GM21825 (cell line): ENCODE measurements around the gene CDK11A.
A peak's percentile ranks its signal among the peaks of the same experiment; 100 is the strongest.
"Not testable (repeated sequence)": the region's sequence is repeated elsewhere in the genome, so short reads cannot be mapped to it uniquely, and the experiment has no call there.

ENCODE experiments used
- ATAC-seq: cut with Tn5 transposase; IDR thresholded peaks from one replicate; pipeline ENCODE4 v1.9.1; 2021; ENCODE audit warnings: mild to moderate bottlenecking, moderate library complexity; ENCODE audit not compliant: unreplicated experiment

The CDK11A gene

GRCh38 chr1:1754051-1754815, 30.1 kb upstream of the CDK11A start:
- no peak for ATAC-seq

DNA sequence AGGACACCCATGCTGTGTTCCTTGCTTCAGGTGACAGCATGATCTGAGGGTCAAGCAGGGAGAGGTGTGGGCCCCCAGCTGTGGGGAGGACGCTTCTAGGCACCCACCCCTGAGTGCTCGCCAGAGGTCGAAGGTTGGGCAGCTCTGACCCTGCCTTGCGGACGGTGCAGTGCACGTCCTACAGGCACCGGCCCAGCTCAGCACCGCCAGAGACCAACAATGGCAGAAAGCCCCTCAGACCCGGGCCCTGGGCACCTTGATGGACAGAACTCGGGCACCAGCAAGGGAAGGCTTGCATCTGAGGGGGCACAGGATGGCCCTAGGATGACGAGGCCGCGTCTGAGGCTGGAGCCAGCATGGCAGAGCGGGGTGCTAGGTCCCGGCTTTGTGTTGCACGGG, 29.4 kb upstream of the CDK11A start:
- ATAC-seq = no peak

DNA sequence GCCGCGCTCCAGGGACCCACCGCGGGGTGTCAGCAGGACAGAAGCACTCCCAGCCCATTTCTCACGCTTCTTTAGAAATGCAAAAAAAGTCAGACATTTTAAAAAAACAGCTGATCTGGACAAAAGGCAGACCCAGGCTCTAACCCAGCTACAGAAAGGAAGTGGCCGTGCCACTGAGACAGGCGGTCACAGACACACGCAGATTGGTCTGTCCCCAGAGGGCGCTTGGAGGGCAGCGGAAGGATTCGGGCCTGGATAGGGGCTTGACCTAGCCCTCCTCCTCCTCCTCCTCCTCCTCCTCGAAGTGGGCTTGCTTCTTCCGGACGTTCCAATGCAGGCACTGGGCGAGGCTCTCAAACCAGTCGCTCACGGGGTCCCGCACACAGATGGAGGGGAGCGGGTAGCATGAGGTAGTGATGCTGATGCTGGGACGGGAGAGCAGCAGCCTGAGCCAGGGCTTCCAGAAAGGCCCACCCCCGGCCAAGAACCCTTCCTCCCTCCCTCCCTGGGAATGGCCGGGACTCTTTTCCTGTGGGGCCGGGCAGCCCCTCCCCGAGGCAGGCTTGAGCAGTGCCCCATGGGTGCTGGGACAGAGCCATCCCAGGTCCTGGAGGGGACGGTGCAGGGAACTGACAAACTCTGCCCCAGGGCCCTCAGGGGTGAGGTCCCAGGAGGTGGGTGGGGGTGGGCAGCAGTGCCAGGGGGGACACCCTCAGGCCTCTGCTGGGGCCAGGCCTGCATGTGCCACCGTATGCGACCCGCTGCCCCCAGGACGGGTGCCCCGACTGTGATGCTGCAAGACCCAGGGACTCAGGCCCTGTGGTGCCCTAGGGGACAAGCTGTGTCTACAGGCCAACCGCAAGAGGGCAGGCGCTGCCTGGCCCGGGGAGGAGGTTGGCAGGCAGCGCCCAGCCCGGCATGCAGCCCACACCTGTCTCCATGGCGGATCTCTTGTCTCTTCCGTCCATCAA, 28.8 kb upstream of the CDK11A start:
- ATAC-seq = no peak

DNA sequence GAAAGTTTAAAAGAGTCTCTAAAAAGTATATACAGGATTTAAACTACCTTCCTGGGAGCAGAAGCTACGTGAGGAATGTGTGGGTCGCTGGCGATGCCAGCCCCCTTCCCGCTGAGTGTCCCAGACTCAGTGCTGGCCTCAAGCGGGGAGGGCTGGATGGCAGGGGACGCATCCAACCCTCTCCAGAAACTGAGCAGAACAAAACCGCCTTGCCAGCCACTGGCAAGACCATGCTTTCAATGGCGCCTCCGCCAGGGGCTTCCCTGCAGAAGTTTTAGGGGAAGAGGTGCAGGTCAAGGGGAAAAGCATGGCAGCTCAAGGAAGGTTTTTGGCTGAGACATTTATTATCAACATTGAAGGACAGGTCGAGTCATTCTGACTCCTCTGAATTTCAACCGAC, 28.0 kb upstream of the CDK11A start:
- no peak for ATAC-seq

GRCh38 chr1:1749941-1750340, 25.8 kb upstream of the CDK11A start:
- not testable (repeated sequence) for ATAC-seq

DNA sequence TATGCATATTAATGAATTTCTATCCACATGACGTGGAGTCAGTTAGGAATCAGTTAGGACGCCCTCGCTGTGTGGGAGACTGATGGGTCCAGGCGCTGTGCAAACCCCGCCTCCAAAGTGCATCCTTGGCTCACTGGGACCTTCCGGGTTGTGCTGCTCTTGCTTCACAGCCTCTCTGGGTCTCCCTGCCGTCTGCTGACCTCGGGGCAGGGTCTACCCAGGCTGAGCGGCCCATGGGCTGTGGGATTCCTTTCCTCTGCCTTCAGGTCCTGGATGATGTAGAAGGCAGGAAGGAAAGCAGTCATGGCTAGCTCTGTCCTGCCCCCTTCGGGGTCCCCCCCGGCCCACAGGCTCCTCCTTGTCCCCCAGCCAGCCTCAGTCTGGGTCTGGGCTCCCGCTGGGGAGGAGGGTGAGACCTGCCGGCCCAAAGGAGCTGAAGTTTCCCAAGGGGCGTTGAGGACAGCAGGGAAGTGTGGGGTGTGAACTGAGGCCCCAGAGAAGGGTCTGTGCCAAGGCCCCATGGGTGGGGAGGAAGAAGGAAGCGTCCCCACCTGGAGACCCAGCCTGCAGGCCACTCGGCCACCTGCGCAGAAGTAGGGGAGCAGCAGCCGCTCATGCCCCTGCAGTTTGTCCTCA, 24.6 kb upstream of the CDK11A start:
- no peak for ATAC-seq

GRCh38 chr1:1746566-1746909, 22.4 kb upstream of the CDK11A start:
- ATAC-seq = peak; percentile 80

GRCh38 chr1:1745651-1746565, 21.8 kb upstream of the CDK11A start:
- peak; percentile 52 for ATAC-seq

DNA sequence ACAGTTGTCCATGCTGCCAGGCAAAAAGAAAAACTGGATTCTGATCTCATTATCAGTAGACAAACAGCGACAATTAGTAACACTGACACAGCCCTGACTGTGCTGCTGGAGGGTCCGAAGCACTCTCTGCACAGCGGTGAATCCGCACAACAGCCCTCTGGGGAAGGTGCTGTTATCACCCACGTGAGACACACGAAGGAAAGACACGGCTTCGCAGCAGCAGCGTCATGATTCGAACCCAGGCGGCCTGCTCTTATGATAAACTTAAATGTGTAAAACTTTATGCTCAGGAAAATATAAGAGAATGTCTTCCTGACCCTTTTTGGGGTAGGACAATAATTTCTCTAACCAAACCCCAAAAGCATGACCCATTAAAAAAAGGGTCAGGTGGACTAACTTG, 18.4 kb upstream of the CDK11A start:
- ATAC-seq = not testable (repeated sequence)

GRCh38 chr1:1741013-1741412, 16.9 kb upstream of the CDK11A start:
- not testable (repeated sequence) for ATAC-seq

DNA sequence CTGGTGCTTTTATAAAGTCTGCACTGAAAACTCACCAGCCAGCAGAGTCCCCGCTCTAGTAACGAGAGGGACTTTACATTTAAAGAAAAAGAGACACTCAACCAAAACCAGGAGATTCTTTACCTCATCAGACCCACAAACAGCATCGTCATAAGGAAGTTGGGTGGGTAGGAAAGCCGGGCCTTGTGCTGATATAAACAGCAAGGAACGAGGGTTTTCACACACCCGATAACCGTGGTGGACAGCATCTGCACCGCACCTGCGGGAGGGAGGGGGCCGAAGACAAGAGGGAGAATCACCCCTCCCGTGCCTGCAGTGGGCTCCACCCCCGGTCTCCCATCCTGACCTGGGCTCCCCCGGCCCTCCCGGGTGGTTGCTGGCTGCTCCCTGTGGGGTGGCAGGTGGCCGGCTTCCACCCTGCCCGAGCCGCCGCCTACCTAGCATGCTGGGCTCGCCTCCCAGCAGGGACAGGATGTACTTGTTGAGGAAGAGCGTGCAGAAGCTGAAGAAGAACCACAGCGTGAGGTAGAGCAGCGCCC, 14.7 kb upstream of the CDK11A start:
- not testable (repeated sequence) for ATAC-seq

DNA sequence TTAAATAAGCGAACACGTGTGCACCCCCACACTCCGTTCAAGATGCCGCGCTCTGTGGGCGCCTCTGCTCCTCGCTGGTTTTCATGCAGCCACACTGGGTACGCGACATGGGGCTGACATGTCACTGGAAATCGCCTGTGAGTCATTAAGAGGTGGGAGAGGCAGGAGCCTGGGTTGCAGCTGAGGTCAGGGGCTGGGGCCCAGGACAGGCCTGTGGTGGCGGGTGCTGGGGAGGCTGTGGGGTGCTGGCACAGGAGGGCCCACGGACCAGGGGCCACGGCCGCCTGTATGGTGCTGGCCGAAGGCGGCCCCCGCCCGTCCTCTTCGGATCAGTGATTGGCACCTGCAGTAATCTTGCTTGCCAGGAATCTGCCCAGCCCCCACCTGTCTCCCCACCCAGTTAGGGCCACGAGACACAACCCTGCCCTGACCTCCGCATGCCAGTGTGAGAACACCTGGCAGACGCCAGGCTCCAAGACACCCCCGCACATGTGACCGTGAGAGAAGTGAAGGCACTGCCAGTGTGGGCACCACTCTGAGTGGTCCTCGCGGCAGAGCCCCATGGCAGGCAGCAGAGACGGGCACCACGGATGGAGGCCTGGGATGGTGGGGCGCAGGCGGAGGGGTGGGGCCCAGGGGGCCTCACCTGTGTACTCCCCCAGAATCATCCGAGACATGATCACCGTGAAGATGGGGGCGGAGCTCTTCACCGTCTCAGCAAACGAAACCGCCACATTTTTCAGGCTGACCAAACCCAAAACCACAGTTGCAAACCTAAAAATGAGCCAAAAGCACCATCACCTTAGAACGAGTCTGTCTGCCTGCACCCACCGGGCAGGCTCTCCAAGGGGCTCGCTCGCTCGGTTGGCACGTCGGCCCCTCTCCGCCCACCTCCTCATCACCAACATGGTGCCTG, 13.8 kb upstream of the CDK11A start:
- ATAC-seq = not testable (repeated sequence)

GRCh38 chr1:1732381-1732780, 8.2 kb upstream of the CDK11A start:
- no peak for ATAC-seq

- no peak for ATAC-seq
These were observed 6.7 kb upstream of the CDK11A start for GRCh38 chr1:1730870-1731269.

DNA sequence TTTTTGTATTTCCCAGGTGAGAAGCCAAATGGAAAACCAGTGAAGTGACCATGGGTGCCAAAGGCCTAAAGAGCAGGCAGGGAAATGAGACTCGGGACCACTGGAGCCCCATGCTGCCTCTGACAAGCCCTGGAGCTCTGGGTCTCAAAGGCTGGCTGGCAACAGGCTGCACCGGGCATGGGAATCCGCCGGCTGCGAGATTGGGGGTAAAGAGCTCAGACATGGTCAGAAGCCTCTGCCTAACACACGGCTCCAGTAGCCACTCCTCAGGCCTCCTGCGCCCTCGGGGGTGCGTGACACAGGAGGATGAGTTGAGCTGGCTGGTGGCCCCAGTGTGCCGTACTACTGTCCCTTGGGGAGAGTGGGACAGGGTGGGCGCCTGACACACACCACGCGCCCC, 6.1 kb upstream of the CDK11A start:
- ATAC-seq = not testable (repeated sequence)

- ATAC-seq = not testable (repeated sequence)
These were observed 5.1 kb upstream of the CDK11A start for GRCh38 chr1:1729116-1729816.

DNA sequence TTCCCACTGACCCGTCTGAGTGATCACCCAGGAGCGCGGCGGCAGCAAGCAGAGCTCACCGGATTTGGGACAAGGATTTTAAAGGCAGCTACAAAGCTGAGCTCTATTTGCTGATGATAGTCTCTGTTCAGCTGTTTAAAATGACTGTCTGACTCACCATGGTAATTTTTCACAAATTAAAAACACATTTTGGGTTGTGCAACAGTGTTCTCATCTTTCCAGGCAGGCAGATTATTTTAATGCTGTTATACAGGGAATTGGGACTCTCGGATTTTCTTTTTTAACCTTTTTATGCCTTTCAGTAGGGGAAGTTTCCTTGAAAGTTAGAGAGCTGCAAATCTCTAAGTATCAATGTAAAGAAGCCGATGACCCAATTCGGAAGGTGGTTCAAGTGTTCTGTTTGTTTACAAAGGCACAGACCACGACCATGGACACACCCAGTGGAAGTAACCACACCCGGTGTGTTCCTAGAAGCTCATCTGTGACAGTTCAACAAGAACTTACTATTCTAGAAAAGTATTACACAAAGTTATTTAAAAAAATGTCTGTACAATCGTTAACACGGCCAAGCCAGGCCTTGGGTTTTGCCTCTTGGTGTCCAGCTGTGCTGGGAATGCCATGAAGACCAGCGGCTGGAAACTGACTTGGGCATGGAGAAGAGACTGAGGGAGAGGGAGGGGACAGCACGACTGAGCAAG, 4.3 kb upstream of the CDK11A start:
- not testable (repeated sequence) for ATAC-seq

DNA sequence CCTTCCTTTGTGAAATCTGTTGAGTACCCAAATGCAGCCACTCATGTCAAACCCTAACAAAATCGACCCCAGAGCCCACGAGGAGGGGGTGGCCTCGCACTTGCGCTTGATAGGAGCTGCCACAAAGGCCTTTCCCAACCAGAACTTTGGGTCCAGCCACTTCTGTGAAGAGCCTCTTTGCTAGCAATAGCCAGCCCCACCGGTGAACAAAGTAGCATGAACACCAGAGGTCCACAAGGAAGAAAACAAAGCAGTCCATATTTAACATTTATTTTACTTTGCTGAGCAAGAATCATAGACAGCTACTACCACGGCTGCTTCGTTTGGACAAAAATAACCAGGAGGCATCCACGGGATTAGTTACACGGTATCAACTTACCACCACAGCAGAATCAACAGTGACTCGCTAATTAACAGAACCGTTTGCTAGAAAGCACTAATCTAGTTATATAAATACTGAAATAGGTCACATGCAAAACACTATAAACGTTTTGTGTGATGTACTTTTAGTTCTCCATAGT, 3.0 kb upstream of the CDK11A start:
- ATAC-seq = not testable (repeated sequence)
